ENCODE data around the gene MINK1. TPM values are rescaled to one million over a fixed set of nuclear protein-coding genes. Genes with fewer than 3 reads are reported as not detected.

MINK1 gene
- polyA plus RNA-seq (2013, experiment 1 of 2) = 23.9 TPM
- 29.2 TPM for polyA plus RNA-seq (2013, experiment 2 of 2)

GRCh38 chr17:4833178-4833940, at the start of gene MINK1:
TSS of gene MINK1 (plus strand) at chr17:4833340. CDS start at chr17:4833584, 244 bp downstream.
- H3K4me3 ChIP-seq (ENCODE audit: low read length) = peak within 1 kb of the TSS; percentile 78
- H3K36me3 ChIP-seq (ENCODE audit: insufficient read depth, low read length) = peaks cover 8% of the 10 kb centered on the region; the same call in 1 of the 2 replicates
- H3K9ac ChIP-seq (ENCODE audit: low read depth, low read length) = peak within 1 kb of the TSS; percentile 71
- peak within 1 kb of the TSS; percentile 65; the same call in 1 of the 2 replicates for H3K27ac ChIP-seq (ENCODE audit: low read depth, low read length)
- WGBS = under 1% methylated on average over 91 of the region's 91 CpGs
- peaks cover 16% of the 10 kb centered on the region for H3K4me1 ChIP-seq (ENCODE audit: insufficient read depth, low read length)
- no peaks in the 10 kb centered on the region for H3K9me3 ChIP-seq (ENCODE audit: insufficient read depth, low read depth, low read length)
- H3K27me3 ChIP-seq (ENCODE audit: insufficient read depth, low read length) = no peaks in the 10 kb centered on the region

GRCh38 chr17:4785311-4786105, 47.6 kb upstream of the MINK1 start:
- WGBS = 73% methylated on average over 61 of the region's 61 CpGs
- Histone ChIP-seq H3K9ac (ENCODE audit: low read depth, low read length) (no peak overlapping the region; the same call in 1 of the 2 replicates), H3K27ac (ENCODE audit: low read depth, low read length) (no peak overlapping the region), H3K27me3 (ENCODE audit: insufficient read depth, low read length) (peaks cover 79% of the 10 kb centered on the region), H3K36me3 (ENCODE audit: insufficient read depth, low read length) (no peaks in the 10 kb centered on the region), H3K9me3 (ENCODE audit: insufficient read depth, low read depth, low read length) (no peaks in the 10 kb centered on the region), H3K4me3 (ENCODE audit: low read length) (no peak overlapping the region), H3K4me1 (ENCODE audit: insufficient read depth, low read length) (peaks cover 14% of the 10 kb centered on the region)

GRCh38 chr17:4786106-4786511, 47.0 kb upstream of the MINK1 start, which contains the start of gene VMO1:
TSS of gene VMO1 (minus strand) at chr17:4786364. CDS start at chr17:4786352, 12 bp downstream.
- 60% methylated on average over 22 of the region's 24 CpGs for WGBS
- Histone ChIP-seq H3K27ac (ENCODE audit: low read depth, low read length) (no peak within 1 kb of the TSS; the same call in 1 of the 2 replicates), H3K4me3 (ENCODE audit: low read length) (no peak within 1 kb of the TSS), H3K36me3 (ENCODE audit: insufficient read depth, low read length) (no peaks in the 10 kb centered on the region), H3K9me3 (ENCODE audit: insufficient read depth, low read depth, low read length) (no peaks in the 10 kb centered on the region), H3K9ac (ENCODE audit: low read depth, low read length) (no peak within 1 kb of the TSS; the same call in 1 of the 2 replicates), H3K4me1 (ENCODE audit: insufficient read depth, low read length) (peaks cover 14% of the 10 kb centered on the region), H3K27me3 (ENCODE audit: insufficient read depth, low read length) (peaks cover 85% of the 10 kb centered on the region)

- no peaks in the 10 kb centered on the region for H3K36me3 ChIP-seq (ENCODE audit: insufficient read depth, low read length)
- no peak overlapping the region for H3K9ac ChIP-seq (ENCODE audit: low read depth, low read length)
- peaks cover 14% of the 10 kb centered on the region for H3K4me1 ChIP-seq (ENCODE audit: insufficient read depth, low read length)
- WGBS = 54% methylated on average over 3 of the region's 6 CpGs
- H3K4me3 ChIP-seq (ENCODE audit: low read length) = no peak overlapping the region
- no peaks in the 10 kb centered on the region for H3K9me3 ChIP-seq (ENCODE audit: insufficient read depth, low read depth, low read length)
- H3K27ac ChIP-seq (ENCODE audit: low read depth, low read length) = no peak overlapping the region
- peaks cover 89% of the 10 kb centered on the region for H3K27me3 ChIP-seq (ENCODE audit: insufficient read depth, low read length)
These were observed 46.6 kb upstream of the MINK1 start for GRCh38 chr17:4786516-4786915.

GRCh38 chr17:4788159-4788806, 44.9 kb upstream of the MINK1 start:
- Histone ChIP-seq H3K9me3 (ENCODE audit: insufficient read depth, low read depth, low read length) (no peaks in the 10 kb centered on the region), H3K27ac (ENCODE audit: low read depth, low read length) (no peak overlapping the region), H3K9ac (ENCODE audit: low read depth, low read length) (no peak overlapping the region), H3K27me3 (ENCODE audit: insufficient read depth, low read length) (peaks cover 92% of the 10 kb centered on the region), H3K36me3 (ENCODE audit: insufficient read depth, low read length) (no peaks in the 10 kb centered on the region), H3K4me3 (ENCODE audit: low read length) (peak overlapping the region; percentile 65), H3K4me1 (ENCODE audit: insufficient read depth, low read length) (peaks cover 14% of the 10 kb centered on the region)
- 90% methylated on average over 13 of the region's 14 CpGs for WGBS

GRCh38 chr17:4788807-4789700, 44.1 kb upstream of the MINK1 start, which contains the start of gene GLTPD2:
TSS of gene GLTPD2 (plus strand) at chr17:4788964. CDS start at chr17:4789012, 48 bp downstream.
- Histone ChIP-seq H3K27me3 (ENCODE audit: insufficient read depth, low read length) (peaks cover 84% of the 10 kb centered on the region), H3K4me1 (ENCODE audit: insufficient read depth, low read length) (peaks cover 14% of the 10 kb centered on the region), H3K36me3 (ENCODE audit: insufficient read depth, low read length) (no peaks in the 10 kb centered on the region), H3K9me3 (ENCODE audit: insufficient read depth, low read depth, low read length) (no peaks in the 10 kb centered on the region), H3K9ac (ENCODE audit: low read depth, low read length) (peak within 1 kb of the TSS; percentile 64), H3K4me3 (ENCODE audit: low read length) (peak within 1 kb of the TSS; percentile 65), H3K27ac (ENCODE audit: low read depth, low read length) (no peak within 1 kb of the TSS; the same call in 1 of the 2 replicates)
- WGBS = 6% methylated on average over 62 of the region's 62 CpGs

- H3K27ac ChIP-seq (ENCODE audit: low read depth, low read length) = no peak overlapping the region; the same call in 1 of the 2 replicates
- H3K4me1 ChIP-seq (ENCODE audit: insufficient read depth, low read length) = peaks cover 14% of the 10 kb centered on the region
- peak overlapping the region; percentile 65 for H3K4me3 ChIP-seq (ENCODE audit: low read length)
- no peaks in the 10 kb centered on the region for H3K9me3 ChIP-seq (ENCODE audit: insufficient read depth, low read depth, low read length)
- no peaks in the 10 kb centered on the region for H3K36me3 ChIP-seq (ENCODE audit: insufficient read depth, low read length)
- H3K27me3 ChIP-seq (ENCODE audit: insufficient read depth, low read length) = peaks cover 78% of the 10 kb centered on the region
- WGBS = under 1% methylated on average over 25 of the region's 25 CpGs
- H3K9ac ChIP-seq (ENCODE audit: low read depth, low read length) = peak overlapping the region; percentile 64
These were observed 43.5 kb upstream of the MINK1 start for GRCh38 chr17:4789701-4789950.

- H3K27me3 ChIP-seq (ENCODE audit: insufficient read depth, low read length) = peaks cover 75% of the 10 kb centered on the region
- no peaks in the 10 kb centered on the region for H3K36me3 ChIP-seq (ENCODE audit: insufficient read depth, low read length)
- peak overlapping the region; percentile 65 for H3K4me3 ChIP-seq (ENCODE audit: low read length)
- no peak overlapping the region; the same call in 1 of the 2 replicates for H3K27ac ChIP-seq (ENCODE audit: low read depth, low read length)
- WGBS = under 1% methylated on average over 91 of the region's 91 CpGs
- no peaks in the 10 kb centered on the region for H3K9me3 ChIP-seq (ENCODE audit: insufficient read depth, low read depth, low read length)
- H3K4me1 ChIP-seq (ENCODE audit: insufficient read depth, low read length) = peaks cover 14% of the 10 kb centered on the region
- peak overlapping the region; percentile 64 for H3K9ac ChIP-seq (ENCODE audit: low read depth, low read length)
These were observed 43.0 kb upstream of the MINK1 start for GRCh38 chr17:4789951-4790704.

GRCh38 chr17:4790705-4791088, 42.4 kb upstream of the MINK1 start:
- Histone ChIP-seq H3K9ac (ENCODE audit: low read depth, low read length) (no peak overlapping the region), H3K36me3 (ENCODE audit: insufficient read depth, low read length) (no peaks in the 10 kb centered on the region), H3K27me3 (ENCODE audit: insufficient read depth, low read length) (peaks cover 69% of the 10 kb centered on the region), H3K4me3 (ENCODE audit: low read length) (peak overlapping the region; percentile 65), H3K27ac (ENCODE audit: low read depth, low read length) (no peak overlapping the region), H3K9me3 (ENCODE audit: insufficient read depth, low read depth, low read length) (no peaks in the 10 kb centered on the region), H3K4me1 (ENCODE audit: insufficient read depth, low read length) (peaks cover 14% of the 10 kb centered on the region)
- WGBS = 72% methylated on average over 5 of the region's 7 CpGs

- Histone ChIP-seq H3K9me3 (ENCODE audit: insufficient read depth, low read depth, low read length) (no peaks in the 10 kb centered on the region), H3K9ac (ENCODE audit: low read depth, low read length) (no peak overlapping the region), H3K36me3 (ENCODE audit: insufficient read depth, low read length) (peaks cover 22% of the 10 kb centered on the region), H3K27me3 (ENCODE audit: insufficient read depth, low read length) (peaks cover 25% of the 10 kb centered on the region), H3K4me1 (ENCODE audit: insufficient read depth, low read length) (no peaks in the 10 kb centered on the region), H3K27ac (ENCODE audit: low read depth, low read length) (no peak overlapping the region), H3K4me3 (ENCODE audit: low read length) (no peak overlapping the region)
- WGBS = no CpG with 5 or more reads among the region's 1 CpG
These were observed 38.0 kb upstream of the MINK1 start for GRCh38 chr17:4795168-4795567.
